GM20431 (cell line): Measurements from ENCODE around the gene PDZRN3.

Experiments used
- in situ Hi-C: fragments of 300-500 bp; cut with MseI, MboI; formaldehyde crosslinking; loops from one replicate; pipeline ENCODE4 v1.15.0; 2020; ENCODE audit warnings: low sequenced_read_pairs; ENCODE audit not compliant: unreplicated experiment

The PDZRN3 gene

DNA sequence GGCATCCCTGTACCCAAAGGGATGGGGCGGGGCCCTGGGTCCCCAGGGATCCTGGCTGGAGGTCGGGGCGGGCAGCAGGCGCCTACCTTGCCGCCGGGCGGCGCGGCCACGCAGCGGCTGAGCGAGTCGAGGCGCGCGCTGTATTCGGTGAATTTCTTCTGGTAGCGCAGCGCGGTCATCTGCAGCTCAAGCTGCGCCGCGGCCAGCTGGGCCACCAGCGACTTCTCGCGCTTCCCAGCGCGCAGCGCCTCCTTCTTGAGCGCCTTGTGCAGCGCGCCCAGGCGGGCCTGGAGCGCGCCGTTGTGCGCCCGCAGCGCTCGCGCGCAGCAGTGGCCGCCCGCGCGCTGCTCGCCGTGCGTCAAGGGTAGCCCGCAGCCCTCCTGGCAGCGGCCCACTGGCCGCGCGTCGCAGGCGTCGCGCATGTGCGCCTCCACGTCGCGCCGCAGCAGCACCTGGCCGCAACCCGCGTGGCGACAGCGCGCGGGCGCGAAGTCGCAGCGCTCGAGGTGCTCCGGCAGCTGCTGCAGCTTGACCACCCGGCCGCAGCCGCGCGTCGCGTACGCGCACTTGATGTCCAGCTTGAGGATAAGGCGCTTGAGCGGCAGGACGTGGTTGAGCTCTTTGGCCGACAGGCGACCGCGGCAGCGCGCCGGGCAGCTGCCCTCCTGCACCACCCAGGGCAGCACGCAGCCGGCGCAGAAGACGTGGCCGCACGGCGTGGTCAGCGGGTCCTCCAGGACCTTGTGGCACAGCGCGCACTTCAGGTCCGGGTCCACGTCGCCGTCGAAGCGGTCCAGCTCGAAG is 522 bp downstream of the PDZRN3 start:
- in situ Hi-C loops = no loop called here

- in situ Hi-C loops = no loop called here
These were observed 1.4 kb downstream of the PDZRN3 start for GRCh38 chr3:73623346-73623745.

DNA sequence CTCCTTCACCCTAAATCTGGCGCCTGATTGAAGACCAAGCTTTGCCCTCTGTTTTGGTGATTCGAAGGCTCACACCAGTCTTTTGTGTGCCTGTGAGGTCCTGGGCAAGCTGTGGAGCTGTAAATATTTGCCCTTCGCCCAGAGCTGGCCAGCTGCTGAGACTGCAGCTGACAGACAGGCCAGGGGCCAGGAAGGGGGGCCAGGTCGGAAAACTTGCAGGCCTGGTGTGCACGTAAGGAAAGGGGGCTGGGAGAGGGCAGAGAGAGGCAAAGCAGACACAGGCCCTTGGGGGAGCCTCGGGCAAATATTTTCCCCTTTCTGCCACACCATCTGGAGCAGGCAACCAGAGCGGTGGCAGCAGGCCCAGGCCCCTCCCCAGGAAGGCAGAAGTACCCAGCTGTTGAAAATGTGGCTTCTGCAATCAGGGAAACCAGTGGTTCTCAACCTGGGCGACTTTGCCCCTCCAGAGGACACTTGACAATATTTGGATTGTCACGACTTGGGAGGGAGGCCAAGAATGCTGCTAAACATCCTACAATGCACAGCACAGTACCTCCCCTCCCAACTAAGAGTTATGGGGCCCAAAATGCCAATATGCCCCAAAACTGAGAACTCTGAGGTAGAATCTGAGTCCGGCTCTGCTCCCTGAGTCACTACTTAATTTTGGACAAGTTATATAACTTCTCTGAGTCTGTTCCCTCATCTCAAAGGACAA is 2.5 kb downstream of the PDZRN3 start:
- in situ Hi-C loops = no loop called here

- in situ Hi-C loops = no loop called here
These were observed 3.4 kb downstream of the PDZRN3 start for GRCh38 chr3:73621388-73621787.

DNA sequence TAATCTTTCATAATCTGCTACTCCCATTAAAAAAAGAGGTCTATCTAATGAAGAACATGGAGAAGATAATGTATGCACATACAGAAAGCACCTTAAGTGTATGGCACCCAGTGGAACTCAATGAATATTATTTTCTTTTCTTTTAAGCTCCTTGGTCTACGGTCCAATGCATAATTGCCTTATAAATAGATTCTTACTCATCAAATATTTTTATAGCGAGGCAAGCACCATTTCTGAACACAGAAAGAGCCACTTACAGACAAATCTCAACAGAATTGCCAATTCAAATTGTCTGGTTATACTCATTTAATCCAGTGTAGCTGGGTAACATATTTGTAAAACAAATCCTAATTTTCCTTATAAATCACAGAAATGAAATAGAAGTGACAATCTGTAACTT is 6.3 kb downstream of the PDZRN3 start:
- in situ Hi-C loops = no loop called here

GRCh38 chr3:73616056-73616455 is 8.7 kb downstream of the PDZRN3 start:
- in situ Hi-C loops = no loop called here

DNA sequence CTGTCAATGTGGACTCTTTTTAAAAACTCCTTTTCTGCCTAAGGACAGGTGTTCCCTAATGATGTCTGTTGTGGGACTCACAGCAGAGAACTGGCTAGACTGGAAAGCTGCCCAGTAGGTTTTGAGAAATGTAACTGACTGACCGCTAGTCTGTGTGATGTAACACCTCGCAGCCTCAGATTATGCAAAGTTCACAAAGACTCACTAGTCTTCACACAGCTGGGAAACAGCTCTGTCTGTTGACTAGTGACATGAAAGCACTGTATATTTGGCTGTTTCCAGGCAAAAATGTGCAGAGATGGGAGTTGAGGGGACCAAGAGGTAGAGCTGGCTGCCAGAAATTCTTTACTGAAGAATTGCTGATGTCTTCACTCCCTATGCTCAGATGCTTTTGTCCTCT is 10.3 kb downstream of the PDZRN3 start:
- in situ Hi-C loops = no loop called here

DNA sequence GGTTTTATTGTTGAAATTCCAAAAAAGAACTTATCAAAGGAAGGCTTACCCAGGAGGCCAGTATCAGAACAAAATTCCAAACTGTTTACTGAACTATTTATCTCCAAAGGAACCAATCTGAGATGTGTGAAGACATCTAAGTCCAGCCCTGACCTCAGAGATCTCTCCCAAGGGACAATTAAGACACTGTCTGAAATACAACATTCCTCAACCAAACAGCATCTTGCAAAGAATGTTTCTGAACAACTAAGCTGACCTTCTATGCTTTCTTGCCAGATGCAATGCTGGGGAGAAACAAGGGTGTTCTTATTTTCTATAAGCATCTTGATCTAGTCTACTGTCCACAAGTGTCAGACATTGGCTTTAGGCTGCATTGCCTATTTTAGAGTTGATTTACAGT is 13.6 kb downstream of the PDZRN3 start:
- in situ Hi-C loops = no loop called here

GRCh38 chr3:73610493-73610892 is 14.2 kb downstream of the PDZRN3 start:
- in situ Hi-C loops = no loop called here

- in situ Hi-C loops = no loop called here
These were observed 15.1 kb downstream of the PDZRN3 start for GRCh38 chr3:73609655-73610054.

DNA sequence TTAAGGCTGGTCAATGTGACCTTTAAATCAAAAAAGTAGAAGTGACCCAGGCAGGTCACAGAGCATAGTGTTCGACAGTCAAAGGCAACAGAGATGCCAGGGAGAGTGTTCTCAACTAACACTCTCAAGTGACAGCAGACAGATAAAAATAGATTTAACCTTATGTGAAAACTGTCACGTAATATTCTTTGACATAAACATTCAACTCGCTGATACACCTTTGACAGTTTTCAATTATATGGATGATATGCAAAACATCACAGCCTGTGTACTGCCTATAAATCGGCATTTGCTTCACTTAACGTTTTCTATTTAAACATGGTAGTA is 15.5 kb downstream of the PDZRN3 start:
- in situ Hi-C loops = no loop called here

DNA sequence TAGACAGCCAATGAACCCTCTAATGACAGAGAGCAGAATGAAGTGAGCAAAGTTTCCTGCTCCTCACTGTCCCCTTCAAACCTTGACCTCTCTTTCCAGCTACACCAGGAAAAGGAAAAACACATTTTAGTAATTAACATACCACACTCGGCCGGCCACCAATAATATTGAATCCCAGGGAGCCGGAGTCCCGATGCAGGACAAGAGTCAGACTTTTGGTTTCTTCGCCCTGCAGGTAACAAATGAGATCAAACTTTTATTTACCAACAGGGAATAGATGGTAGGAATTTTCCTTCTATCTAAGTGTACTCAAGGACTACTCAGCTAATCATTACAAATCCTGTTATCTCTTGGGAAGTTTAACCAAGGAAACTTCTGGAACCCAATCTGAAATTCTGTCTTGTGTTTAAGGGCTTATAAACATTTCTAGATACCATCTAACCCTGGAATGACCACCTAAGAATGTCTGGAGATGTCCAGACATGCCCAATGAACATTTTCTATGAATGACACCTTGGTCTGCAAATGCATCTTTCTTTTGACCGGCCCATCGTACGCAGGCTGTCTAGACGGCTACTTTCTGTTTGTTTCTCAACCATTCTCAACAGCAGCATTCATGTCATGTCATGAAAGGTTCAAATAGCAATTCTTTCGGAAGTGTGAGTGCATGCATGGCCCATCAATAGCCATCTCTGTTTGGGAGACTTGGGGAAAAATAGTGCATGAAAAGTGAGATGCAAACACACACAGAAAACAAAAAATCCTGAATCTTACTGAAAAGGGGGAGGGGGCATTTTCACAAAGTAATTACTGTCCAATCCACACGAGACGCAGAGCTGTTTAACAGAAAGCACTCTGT is 16.1 kb downstream of the PDZRN3 start:
- in situ Hi-C loops = no loop called here

DNA sequence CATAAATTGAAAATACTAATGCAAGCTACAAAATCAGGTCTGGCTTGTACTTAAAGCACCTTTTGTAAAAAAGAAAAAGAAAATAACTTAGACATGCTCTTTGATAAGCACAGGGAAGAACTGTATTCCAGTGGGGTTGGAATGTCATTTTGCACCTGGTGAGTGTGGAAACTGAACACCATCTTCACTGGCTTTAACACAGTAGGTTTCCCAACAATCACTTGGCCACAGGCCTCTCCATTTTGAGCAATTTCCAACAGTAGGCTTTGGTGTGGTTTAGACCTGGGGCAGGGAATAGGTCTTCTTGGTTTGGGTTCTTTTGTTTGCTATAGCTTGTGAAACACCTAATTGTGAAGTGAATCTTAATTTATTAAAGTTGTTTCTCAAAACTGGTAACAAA is 18.9 kb downstream of the PDZRN3 start:
- in situ Hi-C loops = no loop called here

- in situ Hi-C loops = no loop called here
These were observed 19.3 kb downstream of the PDZRN3 start for GRCh38 chr3:73605412-73605811.

GRCh38 chr3:73604451-73604850 is 20.3 kb downstream of the PDZRN3 start:
- in situ Hi-C loops = no loop called here

DNA sequence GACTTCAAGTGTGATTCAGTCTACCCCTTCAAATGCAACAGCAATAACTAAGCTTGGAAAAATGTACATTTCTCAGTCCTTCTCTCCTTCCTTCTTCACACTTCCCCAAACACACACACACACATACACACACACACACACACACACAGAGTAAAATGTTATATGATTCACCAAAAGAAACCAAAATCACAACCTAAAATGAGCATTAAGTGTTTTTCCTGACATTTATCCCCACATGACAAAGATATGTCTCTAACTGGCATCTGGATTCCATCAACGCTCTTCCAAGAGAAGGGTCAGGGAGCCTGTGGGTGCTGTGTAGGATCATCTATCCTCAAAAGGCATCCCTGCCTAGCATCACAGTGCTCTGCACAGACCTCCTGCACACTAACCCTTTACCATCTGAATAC is 21.0 kb downstream of the PDZRN3 start:
- in situ Hi-C loops = no loop called here

DNA sequence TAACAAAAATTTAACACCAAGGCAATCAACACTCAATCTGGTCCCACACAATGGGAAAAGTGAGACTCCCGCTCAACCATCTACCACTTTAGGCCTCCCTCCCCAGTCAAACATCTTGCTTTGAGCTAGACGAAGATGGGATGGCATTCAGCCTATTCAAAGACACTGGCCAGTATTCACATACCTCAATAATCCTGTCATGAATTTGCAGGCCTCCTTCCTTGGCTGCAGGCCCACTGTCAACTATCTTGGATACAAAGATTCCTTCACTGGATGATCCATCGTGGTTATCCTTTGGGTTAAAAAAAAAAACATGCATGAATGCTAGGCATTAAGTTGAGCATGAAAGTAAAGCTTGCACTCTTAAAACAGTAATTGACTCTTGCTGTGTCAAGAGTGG is 22.6 kb downstream of the PDZRN3 start:
- in situ Hi-C loops = no loop called here

- in situ Hi-C loops = no loop called here
These were observed 23.3 kb downstream of the PDZRN3 start for GRCh38 chr3:73601481-73601880.

GRCh38 chr3:73601011-73601410 is 23.7 kb downstream of the PDZRN3 start:
- in situ Hi-C loops = no loop called here

- in situ Hi-C loops = no loop called here
These were observed 24.3 kb downstream of the PDZRN3 start for GRCh38 chr3:73600293-73600938.
